HG02943 (cell line): Measurements from ENCODE around the gene MXRA8.
"Not testable (repeated sequence)": the region's sequence is repeated elsewhere in the genome, so short reads cannot be mapped to it uniquely, and the experiment has no call there.

Source experiments
- ATAC-seq: cut with Tn5 transposase; IDR thresholded peaks from one replicate; pipeline ENCODE4 v1.9.1; 2021; ENCODE audit warnings: mild to moderate bottlenecking, low read depth, moderate library complexity; ENCODE audit not compliant: unreplicated experiment

MXRA8 gene

GRCh38 chr1:1370771-1371300 lies 12.5 kb upstream of the MXRA8 start:
- no peak for ATAC-seq

- not testable (repeated sequence) for ATAC-seq
Observed at GRCh38 chr1:1370094-1370493, 11.7 kb upstream of the MXRA8 start.

- ATAC-seq: no peak
Observed at GRCh38 chr1:1367315-1367714, 9.0 kb upstream of the MXRA8 start.

GRCh38 chr1:1366699-1367066 lies 8.3 kb upstream of the MXRA8 start:
- ATAC-seq: no peak

GRCh38 chr1:1365875-1366698 lies 7.7 kb upstream of the MXRA8 start:
- no peak for ATAC-seq

GRCh38 chr1:1364266-1364665 lies 5.9 kb upstream of the MXRA8 start:
- ATAC-seq: no peak

GRCh38 chr1:1361982-1362423 lies 3.6 kb upstream of the MXRA8 start:
- ATAC-seq: no peak

GRCh38 chr1:1361233-1361981 lies 3.1 kb upstream of the MXRA8 start:
- no peak for ATAC-seq

- no peak for ATAC-seq
Observed at GRCh38 chr1:1360506-1361169, 2.3 kb upstream of the MXRA8 start.

GRCh38 chr1:1359664-1360468 lies 1.5 kb upstream of the MXRA8 start:
- no peak for ATAC-seq

GRCh38 chr1:1359308-1359663 lies 931 bp upstream of the MXRA8 start:
- no peak for ATAC-seq

GRCh38 chr1:1357871-1358432 lies 403 bp downstream of the MXRA8 start:
- ATAC-seq: no peak

GRCh38 chr1:1356796-1357401 lies 1.5 kb downstream of the MXRA8 start:
- no peak for ATAC-seq

- no peak for ATAC-seq
Observed at GRCh38 chr1:1356166-1356795, 2.1 kb downstream of the MXRA8 start.

- no peak for ATAC-seq
Observed at GRCh38 chr1:1355416-1355815, 2.9 kb downstream of the MXRA8 start.

GRCh38 chr1:1354271-1355247 lies 3.8 kb downstream of the MXRA8 start:
- ATAC-seq: no peak

- no peak for ATAC-seq
Observed at GRCh38 chr1:1353389-1354151, 4.8 kb downstream of the MXRA8 start.
